Stimulated activated CD8-positive, alpha-beta memory T cell treated with anti-CD3 and anti-CD28 coated beads, Interleukin-4, amount 100 ng/mL, for 48 hours (primary cell): Measurements from ENCODE around the gene SCUBE1.

Experiments used
- DNase-seq: peaks from one replicate; pipeline ENCODE4 v3.0.0-alpha.2; 2020

SCUBE1 gene

DNA sequence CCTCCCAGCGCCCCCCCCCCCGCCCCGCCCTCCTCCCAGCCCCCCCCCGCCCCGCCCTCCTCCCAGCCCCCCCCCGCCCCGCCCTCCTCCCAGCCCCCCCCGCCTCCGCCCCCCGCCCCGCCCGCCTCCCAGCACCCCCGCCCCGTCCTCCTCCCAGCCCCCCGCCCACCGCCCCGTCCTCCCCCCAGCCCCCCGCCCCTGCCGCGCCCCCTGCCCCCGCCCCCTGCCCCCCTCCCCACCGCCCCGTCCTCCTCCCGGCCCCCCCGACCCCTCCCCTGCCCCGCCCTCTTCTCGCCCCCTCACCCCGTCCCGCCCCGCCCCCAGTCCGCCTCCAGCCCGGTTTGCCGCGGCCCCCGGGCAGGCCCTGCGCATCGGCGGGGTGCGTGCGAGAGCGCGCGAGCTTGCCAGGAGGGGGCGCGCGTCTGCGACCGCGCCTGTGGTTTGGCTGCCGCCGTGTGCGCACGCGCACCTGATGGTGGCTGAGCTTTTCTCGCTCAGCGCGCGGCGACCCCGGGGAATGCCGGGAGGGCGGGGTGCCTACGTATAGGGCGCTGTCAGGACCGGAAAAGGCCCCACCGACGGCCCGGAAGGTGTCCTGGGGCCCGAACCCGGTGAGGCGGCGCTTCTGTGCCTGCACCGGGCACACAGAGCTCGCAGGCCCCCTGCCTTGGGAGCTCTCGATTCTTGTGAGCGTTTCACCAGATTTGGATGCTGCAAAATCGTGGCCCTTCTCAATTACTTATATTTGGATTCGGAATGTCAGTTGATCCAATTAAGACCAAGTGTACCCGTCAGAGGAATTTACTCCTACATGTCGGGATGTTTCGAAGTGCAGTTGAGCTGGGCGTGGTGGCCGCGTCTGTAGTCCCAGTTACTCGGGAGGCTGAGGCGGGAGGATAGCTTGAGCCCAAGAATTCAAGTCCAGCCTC, 155.7 kb downstream of the SCUBE1 start:
- DNase-seq, result peak; percentile 97

DNA sequence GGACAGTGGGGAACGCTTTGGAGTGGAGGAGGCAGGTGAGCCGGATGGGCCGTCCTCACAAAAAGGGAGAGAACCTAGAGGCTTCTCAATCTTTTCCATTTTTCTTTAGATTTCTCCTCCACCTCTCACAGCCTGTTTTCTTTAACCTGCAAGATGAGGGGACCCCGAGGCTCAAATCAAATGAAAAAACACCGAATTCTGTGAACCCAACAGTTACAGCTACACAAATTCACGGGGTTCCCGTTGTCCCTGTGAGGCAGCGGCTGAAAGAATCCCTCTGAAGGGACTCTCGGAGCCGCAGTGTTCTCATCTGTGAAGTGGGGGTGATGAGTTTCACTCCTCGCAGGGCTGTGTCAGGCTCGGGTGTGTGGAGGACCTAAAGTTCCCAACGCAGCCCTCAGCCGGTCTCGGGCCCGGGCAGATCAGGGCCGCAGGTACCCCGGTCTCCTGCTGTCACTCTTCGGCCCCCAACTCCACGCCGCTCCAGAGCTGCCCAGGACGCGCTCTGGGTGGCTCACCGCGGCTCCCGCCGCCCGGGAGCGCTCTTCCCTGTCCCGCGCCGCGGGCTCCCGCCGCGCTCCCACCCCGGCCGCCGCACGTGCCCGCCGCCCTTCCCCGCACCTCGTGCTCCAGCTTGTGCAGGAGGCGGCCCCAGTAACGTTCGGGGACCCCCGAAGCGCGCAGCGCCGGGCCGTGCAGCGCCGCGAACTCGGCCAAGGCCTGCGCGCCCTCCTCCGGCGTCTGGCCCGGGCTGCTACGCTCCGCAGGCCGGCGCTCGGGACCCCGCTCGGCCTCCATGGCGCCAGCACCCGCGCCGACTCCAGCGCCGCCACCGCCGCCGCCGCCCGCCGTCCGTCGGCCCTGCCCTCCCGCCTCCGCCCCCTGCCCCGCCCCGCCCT, 156.7 kb downstream of the SCUBE1 start, which contains the start of gene TTLL12:
Gene TTLL12 (minus strand): TSS at position 863 of the 899 bp plus-strand sequence. CDS start 65 bp downstream, at position 798.
- peak; percentile 62 for DNase-seq

DNA sequence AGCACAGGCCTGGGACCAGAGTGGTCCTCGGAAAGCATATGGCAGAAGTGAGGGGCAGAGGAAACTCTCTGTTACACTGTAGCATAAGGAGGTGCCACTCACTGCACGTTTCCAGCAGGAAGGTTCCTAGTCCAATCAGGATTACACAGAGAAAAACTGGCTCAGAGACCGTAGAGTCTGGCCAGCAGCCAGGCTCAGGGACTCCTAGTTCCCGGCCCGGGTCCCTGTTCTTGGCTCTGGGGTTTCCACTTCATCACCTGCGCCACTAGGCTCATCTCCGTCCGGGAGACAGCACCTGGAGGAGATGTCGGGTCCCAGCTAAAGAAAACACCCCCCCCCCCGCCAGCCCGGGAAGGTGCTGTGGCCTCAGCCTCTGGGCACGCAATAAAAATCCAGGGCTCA, 157.3 kb downstream of the SCUBE1 start:
- no peak for DNase-seq

DNA sequence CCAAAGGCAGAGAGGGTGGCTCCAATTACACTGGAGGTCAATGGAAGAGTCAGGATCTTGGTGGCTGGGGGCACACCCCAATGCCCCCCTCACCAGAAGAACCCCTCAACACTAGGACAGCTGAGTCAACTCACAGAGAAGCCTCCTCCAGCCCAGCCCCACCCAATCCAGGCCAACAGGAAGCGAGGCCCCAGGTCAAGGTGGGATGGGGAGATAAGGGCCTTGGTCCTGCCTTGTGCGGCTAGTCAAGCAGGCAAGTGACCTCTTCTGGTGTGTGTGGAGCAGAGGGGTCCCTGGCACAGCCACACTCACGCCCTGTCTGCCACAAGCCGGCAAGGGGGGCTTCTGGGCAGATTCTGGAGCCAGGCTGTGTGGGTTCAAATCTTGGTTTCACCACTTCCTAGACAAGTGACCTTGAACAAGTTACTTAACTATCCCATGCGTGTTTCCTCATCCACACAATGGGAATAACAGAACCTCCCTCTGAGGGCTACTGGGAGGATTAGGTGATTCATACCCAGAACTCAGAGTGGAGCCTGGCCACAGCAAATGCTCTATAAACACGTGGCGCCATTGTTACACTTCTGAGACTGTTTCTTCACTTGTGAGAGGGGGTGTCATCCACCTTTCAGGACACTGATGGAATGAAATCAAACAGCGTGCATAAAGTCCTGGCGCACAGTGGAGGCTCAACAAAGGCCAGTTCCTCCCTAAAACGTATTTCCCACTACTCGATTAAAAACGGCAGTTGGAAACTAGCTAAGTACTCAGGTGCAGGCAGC, 159.5 kb downstream of the SCUBE1 start:
- no peak for DNase-seq

DNA sequence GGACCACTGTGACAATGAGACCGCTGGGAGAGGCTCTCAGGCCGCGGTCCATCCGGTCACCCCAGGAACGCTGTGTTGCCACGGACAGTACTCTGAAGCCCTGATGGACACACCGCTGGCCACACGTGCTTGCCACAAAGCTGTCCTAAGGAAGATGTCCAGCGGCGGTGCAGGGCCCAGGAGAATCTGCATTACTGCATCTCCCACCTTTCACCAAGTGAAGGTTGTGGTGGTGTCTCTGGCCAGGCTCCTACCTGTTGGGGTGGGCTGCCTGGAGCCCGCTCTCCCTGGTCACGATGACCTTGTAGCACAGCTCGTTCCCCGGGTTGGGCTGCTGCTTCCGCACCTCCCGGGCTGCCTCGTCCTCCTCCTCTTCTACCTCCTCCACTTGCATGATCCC, 160.4 kb downstream of the SCUBE1 start:
- DNase-seq, result no peak

DNA sequence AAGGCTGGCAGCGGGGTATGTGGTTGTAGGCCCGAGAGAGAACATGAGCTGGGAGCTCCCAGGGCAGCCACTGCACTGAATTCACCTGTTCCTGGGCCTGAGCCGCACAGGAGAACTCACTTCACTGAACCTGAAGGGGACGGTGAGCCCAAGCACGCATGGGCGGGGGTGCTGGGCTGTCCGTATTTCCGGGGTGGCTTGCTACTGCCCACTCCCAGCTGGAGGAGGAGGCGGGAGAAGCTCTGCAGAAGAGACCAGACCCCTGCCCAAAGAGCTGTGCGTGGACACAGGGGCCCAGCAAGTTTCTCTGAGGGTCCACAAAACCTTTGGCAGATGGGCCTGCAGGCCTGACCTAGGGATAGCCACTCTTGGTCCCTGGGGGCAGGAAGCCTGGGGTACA, 161.1 kb downstream of the SCUBE1 start:
- DNase-seq, result no peak

DNA sequence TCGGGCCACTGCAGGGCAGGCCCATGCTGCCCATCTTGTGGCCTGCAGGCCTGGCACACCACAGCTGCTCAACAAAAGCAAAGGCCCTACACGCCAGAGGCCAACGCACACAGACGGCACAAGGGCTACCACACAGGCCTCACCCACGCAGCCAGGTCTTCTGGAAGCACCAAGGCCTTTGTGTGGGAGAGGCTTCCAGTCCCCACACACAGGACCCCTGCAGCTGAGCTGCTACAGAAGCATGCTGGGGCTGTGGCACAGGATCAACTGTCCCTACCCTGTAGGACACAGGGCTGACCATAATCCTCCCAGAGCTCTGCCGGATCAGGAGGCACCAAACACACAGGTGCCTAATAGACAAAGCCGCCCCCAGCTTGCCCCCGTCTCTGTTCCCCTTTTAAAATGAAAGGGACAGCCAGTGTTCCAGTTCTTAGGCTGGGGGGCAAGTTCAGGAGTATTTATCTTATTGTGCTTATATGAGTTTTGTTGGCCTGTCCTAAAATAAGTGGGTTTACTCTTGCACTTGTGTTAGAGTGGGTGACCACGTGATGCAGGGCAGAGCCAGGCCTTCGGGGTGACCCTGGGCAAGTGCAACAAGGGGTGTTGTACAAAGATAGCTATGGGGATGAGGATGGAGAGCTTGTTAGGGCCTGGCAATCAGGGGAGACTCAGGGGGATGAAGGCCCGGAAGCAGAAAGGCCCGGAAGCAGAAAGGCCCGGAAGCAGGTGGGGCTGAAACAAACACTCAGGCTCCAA, 161.7 kb downstream of the SCUBE1 start:
- DNase-seq, result no peak

DNA sequence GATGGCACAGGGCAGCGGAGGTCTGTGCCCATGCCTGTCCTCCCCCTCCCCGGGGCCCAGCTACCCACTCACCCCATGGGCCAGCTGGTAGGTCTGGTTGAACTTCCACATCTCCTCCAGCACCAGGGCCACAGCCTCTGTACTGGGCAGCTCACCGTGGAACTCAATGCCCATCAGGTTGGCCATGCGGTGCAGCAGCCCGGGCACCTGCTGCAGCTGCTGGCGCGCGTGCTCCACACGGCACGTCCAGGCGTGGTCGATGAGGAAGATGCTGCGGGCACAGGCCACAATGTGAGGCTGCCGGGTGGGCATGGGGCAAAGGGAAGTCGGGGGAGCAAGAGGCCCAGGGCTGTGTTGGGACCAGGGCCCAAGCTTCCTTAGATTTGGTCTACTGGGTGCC, 162.5 kb downstream of the SCUBE1 start:
- DNase-seq, result no peak

DNA sequence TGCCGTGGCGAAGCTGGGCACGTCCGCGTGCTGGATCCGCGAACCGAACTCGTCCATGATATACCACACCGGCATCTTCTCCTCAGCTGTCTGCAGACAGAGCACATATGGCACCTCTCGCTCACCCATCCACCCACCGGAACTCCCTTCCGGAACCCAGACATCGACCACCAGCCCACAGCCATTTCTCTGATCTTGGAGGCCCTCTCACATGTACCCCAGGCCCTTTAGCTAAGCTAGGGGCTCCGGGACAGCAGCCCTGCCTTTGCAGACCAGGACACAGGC, 163.3 kb downstream of the SCUBE1 start:
- no peak for DNase-seq

DNA sequence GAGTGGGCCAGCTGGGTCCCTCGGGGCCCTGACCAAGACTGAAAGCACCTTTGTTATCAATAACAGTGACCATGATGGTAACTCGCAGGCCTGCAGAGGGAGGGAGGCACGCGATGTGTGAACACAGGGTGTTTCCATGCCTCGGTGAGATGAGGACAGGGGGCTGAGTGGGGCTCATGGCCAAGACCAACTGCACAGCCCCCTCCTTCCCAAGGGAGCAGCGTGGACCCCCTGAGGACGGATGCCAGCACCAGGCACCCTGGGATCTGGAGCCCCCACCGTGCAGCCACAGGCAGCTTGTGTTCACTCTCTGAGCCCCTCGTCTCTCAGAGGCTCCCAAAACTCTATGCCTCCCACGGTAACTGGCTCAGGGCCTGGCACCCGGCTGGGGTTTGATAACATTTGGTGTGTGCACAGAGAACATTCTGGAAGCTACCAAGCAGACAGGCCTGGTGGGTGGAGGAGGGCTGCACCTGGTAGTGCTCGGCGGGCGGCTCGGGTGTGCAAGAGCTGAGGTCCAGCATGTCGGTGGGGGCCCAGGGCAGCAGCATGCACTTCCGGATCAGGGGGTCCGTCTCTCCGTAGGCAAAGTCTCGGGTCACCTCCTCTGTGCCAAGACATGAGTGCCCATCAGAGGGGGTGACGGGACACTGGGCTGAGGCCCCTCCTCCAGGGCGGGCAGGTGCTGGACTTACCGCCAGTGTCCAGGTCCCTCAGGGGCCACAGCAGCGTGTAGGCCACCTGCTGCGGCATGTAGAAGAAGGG, 163.8 kb downstream of the SCUBE1 start:
- no peak for DNase-seq

DNA sequence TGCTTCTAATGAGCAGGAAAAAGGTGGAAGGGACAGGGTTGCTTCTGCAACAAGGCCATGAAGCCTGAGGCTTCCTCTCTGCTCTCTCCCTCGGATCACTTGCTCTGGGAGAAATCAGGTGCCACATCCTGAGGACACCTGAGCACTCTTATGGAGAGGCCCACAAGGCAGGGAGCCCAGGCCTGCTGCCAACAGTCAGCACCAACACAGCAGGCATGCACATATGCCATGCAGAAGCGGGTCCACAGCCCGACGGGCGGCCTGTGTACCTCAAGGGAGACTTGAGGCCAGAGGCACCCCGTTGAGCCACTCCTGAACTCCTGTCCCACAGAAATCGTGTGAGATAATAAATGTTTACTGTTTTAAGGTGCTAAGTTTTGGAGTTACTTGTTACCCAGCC, 165.7 kb downstream of the SCUBE1 start:
- no peak for DNase-seq

DNA sequence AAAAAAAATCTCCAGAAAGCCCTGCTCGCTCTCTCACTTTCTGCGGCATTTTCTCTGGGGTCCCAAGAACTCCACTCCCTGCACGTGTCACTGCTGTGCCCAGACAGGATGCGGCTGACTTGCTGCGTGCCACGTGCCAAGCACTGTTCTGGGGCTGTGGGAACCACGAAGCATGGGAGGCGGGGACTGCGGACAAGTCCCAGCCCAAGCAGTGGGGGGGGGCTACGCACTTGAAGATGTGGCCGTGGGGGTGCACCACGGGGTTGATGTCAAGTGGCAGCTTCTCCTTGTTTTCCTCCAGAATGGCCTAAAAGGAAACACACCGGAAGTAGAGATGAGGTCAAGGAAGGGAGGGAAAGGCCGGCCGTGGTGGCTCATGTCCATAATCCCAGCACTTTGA, 167.1 kb downstream of the SCUBE1 start:
- DNase-seq, result no peak

DNA sequence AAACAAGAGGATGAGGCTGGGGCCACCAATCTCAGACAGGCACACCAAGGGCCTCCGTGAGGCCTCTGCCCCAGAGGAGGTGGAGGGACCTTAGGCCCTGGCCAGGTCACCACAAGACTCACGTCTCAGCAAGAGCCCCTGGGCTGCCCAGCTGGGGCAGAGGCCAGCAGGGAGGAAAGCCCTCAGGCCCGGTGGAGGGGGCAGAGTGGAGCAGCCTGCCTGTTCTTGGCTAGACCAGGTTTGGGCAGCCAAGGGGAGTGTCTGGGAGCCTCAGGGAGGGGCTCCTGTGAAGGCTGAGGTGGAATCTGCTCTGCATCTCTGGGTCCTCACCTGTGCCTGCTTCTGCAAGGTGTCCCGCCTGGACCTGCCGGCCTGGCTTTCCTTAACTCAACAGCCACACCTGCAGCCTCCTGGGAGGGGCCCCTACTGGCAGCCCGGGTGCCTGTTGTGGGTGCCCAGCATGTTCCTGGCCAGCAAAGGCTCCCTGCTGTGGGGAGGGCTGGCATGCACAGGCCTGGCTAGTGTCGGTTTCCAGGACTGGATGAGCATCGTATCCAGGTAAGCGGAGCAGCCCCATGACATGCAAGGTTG, 168.1 kb downstream of the SCUBE1 start:
- DNase-seq, result no peak

DNA sequence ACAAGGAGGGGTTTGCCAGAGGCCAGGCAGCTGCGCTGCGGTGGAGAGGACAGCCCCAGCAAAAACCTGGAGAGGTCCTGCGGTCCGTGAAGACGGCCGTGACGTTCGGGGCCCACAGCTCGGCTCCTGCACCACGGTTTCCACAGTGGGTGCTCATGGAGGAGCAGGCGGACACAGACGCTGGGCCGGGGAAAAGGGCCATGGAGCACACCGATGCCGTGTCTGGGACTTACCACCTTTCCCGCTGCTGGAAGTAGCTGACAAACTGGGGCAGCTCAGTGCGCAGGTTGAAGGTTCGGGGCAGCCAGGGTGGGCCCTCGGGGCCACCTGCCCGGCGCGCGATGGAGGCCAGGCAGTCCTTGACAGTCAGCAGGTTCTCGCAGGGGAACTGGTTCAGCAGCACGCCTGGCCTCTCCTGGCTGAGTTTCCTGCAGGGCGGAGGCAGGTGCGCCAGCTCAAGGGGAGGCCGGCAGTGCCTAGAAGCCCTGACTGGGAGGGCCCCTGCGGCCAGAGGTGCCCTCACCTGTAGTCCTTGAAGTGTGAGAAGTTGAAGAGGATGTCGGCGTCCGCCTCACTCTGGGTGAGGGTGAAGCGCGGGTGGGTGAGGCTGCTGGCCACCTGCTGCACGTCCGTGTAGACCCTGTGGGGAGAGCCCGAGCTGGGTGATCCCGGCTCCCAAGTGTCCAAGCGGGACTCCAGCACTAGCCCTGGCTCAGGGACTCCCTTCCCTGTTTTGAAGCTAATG, 169.0 kb downstream of the SCUBE1 start:
- DNase-seq, result no peak

DNA sequence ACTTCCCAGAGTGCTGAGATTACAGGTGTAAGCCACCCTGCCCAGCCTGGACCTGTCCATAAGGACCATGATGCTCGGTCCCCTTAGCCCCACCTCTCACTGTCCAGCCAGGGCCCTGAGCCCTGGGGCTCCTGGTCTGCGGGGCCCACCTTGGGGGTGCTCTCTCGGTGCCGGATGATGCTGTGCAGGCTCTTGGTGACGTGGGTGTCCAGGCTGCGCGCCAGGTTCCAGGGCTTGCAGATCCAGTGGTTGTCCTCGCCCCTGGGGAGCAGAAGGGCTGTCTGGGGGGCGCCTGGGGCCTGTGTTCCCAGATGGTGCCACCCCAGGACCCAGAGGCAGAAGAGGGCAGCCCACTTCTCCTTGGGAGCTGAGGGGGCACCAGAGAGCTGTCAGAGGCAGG, 169.6 kb downstream of the SCUBE1 start:
- DNase-seq, result no peak

DNA sequence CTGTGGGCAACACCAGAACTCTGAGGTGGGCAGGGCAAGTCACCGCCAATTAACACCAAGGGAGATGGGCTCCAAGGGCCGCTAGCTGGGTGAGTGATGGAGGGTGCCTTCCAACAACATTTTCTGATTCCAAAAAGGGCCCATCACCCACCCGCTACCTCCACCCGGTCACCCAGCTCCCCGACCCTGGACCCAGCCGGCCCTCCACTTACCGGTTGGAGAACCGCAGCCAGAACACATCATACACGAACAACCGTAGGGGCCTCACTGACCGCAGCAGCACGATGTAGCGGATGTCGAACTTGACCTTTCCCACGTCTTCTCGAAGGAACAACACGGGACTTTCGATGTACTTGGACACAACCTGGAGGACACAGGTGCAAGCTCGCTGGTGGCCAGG, 171.0 kb downstream of the SCUBE1 start:
- DNase-seq, result no peak

DNA sequence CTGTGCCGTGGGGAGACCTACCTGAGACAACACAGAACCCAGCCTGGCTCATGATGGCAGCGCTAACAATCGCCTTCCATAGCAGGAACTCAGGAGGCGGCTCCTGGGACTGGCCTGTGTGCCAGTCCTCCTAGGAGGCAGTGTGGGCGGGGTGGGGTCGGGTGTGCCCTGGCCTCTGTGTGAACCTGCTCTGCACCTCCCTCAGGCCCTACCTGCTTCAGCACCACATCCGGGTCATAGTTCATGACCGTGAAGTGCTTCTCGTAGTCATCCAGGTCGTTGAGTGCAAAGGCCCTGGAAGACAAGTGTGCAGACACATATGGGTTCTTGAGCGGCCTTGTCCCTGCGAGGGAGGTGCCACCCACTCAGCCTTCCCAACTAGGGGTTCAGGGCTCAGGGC, 171.6 kb downstream of the SCUBE1 start:
- no peak for DNase-seq

DNA sequence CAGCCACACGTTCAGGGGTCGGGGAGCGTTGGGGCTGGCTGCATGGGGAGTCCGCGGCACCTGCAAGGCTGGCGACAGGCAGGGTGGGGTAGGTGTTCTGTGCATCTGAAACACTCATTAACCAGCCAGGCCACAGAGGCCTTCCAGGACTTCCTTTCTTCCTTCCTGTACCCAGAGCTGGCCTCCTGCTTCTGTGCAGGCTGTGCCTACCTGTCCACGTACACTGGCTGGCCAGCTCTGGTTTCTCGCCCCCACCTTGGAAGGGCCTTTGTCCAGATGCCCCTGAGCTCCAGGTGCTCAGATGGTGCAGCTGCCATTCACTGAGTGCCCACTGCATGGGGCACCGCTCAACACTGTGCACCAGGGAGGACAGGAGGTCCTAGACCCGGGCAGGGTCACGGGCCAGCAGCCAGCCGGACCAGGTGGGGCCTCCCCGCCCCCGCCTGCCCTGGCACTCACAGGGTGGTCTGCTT, 172.1 kb downstream of the SCUBE1 start:
- DNase-seq, result no peak

DNA sequence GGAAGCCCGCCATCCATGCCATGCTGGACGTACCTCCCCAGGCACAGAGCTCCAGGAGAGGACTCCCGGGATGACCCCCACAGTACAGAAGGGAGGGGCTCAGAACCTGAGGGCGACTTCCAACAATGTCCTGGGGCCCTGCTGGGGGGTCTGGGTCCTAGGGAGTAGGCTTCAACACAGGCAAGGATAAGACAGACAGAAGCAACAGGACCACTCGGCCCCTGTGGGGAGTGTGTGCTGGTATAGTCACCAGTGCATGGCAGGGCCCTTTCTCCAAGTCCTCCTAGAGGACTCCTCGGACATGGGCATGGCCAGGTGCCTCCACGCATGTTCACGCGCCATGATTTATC, 173.1 kb downstream of the SCUBE1 start:
- no peak for DNase-seq
